K562 (cell line): ENCODE results near the gene FABP2. TPM values are rescaled to one million over a fixed set of nuclear protein-coding genes. Genes with fewer than 3 reads are reported as not detected.

Experiments used
- DNMT1 ChIP-seq: fragments of 450-650 bp; IDR thresholded peaks from 2 replicates; pipeline ENCODE4 v1.6.1; 2016; ENCODE audit warnings: antibody characterized with exemption, mild to moderate bottlenecking
- EHMT2 ChIP-seq: fragments of 450-650 bp; IDR thresholded peaks from 2 replicates; pipeline ENCODE4 v1.6.1; 2018; ENCODE audit warnings: antibody characterized with exemption
- GABPB2 ChIP-seq: fragments of 250-450 bp; sonication (Bioruptor Pico); conservative IDR thresholded peaks from 2 replicates; pipeline ENCODE4 v1.5.1; 2021; ENCODE audit warnings: mild to moderate bottlenecking
- HNRNPUL1 ChIP-seq: fragments of 200-400 bp; formaldehyde crosslinking; IDR thresholded peaks from 2 replicates; pipeline ENCODE4 v1.6.1; 2017; ENCODE audit warnings: low read length
- SOX6 ChIP-seq: fragments of 450-650 bp; IDR thresholded peaks from 2 replicates; pipeline ENCODE4 v1.6.1; 2014; ENCODE audit warnings: mild to moderate bottlenecking
- TOE1 ChIP-seq, 2 experiments: fragments of 450-650 bp in 1 of 2; sonication (generic) in 1 of 2; formaldehyde crosslinking in 1 of 2; IDR thresholded peaks; 2 replicates each; pipeline versions ENCODE4 v1.7.1 to v1.8.0; 2016 to 2022; ENCODE audit warnings: borderline replicate concordance in 2 of 2, mild to moderate bottlenecking in 2 of 2, antibody characterized with exemption in 1 of 2, inconsistent platforms in 1 of 2, low read depth in 1 of 2, missing genetic modification reagents in 1 of 2, moderate library complexity in 1 of 2
- polyA plus RNA-seq, 8 experiments: library from polyadenylated mRNA; depleted of rRNA in 4 of 8; stranded (reverse) in 5 of 8; unstranded in 3 of 8; fragments of >200 nt; fragmentation: Nextera tagmentation in 2 of 8; fragmentation: Illumina TruSeq in 1 of 8; extraction: Ambion mirVana in 2 of 8; extraction: Trizol in 1 of 8; gene quantifications; 2 replicates each; pipeline versions ENCODE4 v1.2.1 to v1.2.3, GENCODE V29; 2011 to 2014; ENCODE audit warnings: inconsistent platforms in 1 of 8, missing spikeins in 1 of 8
- total RNA-seq, 7 experiments: library from RNA; depleted of rRNA in 6 of 7; stranded (reverse); fragments of >200 nt in 6 of 7; fragmentation: Illumina TruSeq in 2 of 7; extraction: Trizol in 2 of 7; gene quantifications; 2 replicates each; pipeline versions ENCODE4 v1.2.1 to v1.2.3, GENCODE V29; 2011 to 2021; ENCODE audit warnings: low replicate concordance in 1 of 7
- TF ChIP-seq, protein P1 (sequence below): sonication (generic); formaldehyde crosslinking; IDR thresholded peaks from 2 replicates; pipeline ENCODE4 v1.8.1; 2023; ENCODE audit warnings: mild to moderate bottlenecking, missing genetic modification reagents
- TF ChIP-seq, protein P2 (sequence below): sonication (generic); formaldehyde crosslinking; IDR thresholded peaks from 2 replicates; pipeline ENCODE4 v1.8.1; 2023; ENCODE audit warnings: mild to moderate bottlenecking, missing genetic modification reagents
- TF ChIP-seq, protein P3 (sequence below): fragments of 250-450 bp; sonication (Bioruptor Pico); IDR thresholded peaks from 2 replicates; pipeline ENCODE4 v1.5.0; 2021
- TF ChIP-seq, protein P4 (sequence below): fragments of 450-650 bp; IDR thresholded peaks from 2 replicates; pipeline ENCODE4 v1.6.1; 2014; ENCODE audit warnings: low read depth, mild to moderate bottlenecking, moderate library complexity, borderline replicate concordance

Gene FABP2
- total and polyA plus RNA-seq, 9 of the 15 experiments (the other 6 are each of a cell fraction or from before 2014, with no cell fraction given), result not detected

- TF ChIP-seq, protein P1, sequence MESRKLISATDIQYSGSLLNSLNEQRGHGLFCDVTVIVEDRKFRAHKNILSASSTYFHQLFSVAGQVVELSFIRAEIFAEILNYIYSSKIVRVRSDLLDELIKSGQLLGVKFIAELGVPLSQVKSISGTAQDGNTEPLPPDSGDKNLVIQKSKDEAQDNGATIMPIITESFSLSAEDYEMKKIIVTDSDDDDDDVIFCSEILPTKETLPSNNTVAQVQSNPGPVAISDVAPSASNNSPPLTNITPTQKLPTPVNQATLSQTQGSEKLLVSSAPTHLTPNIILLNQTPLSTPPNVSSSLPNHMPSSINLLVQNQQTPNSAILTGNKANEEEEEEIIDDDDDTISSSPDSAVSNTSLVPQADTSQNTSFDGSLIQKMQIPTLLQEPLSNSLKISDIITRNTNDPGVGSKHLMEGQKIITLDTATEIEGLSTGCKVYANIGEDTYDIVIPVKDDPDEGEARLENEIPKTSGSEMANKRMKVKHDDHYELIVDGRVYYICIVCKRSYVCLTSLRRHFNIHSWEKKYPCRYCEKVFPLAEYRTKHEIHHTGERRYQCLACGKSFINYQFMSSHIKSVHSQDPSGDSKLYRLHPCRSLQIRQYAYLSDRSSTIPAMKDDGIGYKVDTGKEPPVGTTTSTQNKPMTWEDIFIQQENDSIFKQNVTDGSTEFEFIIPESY (CRISPR knock-in tag), result 0 out of 2 replicates have a peak, but pooled peaks have one; percentile 52
- TF ChIP-seq EHMT2, result peak; percentile 38; the same call in 1 of the 2 replicates
- TF ChIP-seq HNRNPUL1, result no peak
- TF ChIP-seq, protein P2, sequence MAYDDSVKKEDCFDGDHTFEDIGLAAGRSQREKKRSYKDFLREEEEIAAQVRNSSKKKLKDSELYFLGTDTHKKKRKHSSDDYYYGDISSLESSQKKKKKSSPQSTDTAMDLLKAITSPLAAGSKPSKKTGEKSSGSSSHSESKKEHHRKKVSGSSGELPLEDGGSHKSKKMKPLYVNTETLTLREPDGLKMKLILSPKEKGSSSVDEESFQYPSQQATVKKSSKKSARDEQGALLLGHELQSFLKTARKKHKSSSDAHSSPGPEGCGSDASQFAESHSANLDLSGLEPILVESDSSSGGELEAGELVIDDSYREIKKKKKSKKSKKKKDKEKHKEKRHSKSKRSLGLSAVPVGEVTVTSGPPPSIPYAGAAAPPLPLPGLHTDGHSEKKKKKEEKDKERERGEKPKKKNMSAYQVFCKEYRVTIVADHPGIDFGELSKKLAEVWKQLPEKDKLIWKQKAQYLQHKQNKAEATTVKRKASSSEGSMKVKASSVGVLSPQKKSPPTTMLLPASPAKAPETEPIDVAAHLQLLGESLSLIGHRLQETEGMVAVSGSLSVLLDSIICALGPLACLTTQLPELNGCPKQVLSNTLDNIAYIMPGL, result no peak
- no peak for TF ChIP-seq GABPB2 (CRISPR knock-in tag)
- TF ChIP-seq, protein P3, sequence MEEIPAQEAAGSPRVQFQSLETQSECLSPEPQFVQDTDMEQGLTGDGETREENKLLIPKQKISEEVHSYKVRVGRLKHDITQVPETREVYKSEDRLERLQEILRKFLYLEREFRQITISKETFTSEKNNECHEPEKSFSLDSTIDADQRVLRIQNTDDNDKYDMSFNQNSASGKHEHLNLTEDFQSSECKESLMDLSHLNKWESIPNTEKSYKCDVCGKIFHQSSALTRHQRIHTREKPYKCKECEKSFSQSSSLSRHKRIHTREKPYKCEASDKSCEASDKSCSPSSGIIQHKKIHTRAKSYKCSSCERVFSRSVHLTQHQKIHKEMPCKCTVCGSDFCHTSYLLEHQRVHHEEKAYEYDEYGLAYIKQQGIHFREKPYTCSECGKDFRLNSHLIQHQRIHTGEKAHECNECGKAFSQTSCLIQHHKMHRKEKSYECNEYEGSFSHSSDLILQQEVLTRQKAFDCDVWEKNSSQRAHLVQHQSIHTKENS (CRISPR knock-in tag), result no peak
- peak; percentile 49; the same call in 1 of the 2 replicates for TF ChIP-seq SOX6
- no peak for TF ChIP-seq TOE1 (IDR thresholded peaks at IDR 0.05; ENCODE audit: borderline replicate concordance)
- no peak for TF ChIP-seq TOE1 (CRISPR knock-in tag; IDR thresholded peaks at IDR 0.05; ENCODE audit: borderline replicate concordance, low read depth)
- no peak for TF ChIP-seq DNMT1
- TF ChIP-seq, protein P4, sequence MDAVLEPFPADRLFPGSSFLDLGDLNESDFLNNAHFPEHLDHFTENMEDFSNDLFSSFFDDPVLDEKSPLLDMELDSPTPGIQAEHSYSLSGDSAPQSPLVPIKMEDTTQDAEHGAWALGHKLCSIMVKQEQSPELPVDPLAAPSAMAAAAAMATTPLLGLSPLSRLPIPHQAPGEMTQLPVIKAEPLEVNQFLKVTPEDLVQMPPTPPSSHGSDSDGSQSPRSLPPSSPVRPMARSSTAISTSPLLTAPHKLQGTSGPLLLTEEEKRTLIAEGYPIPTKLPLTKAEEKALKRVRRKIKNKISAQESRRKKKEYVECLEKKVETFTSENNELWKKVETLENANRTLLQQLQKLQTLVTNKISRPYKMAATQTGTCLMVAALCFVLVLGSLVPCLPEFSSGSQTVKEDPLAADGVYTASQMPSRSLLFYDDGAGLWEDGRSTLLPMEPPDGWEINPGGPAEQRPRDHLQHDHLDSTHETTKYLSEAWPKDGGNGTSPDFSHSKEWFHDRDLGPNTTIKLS, result peak; percentile 59; the same call in 1 of the 2 replicates
Measured at GRCh38 chr4:119300101-119300978, 21.6 kb downstream of the FABP2 start (continued).
